Muscle of leg (tissue), 11 donors: ENCODE results near the gene ACTL8. TPM values are rescaled to one million over a fixed set of nuclear protein-coding genes. Genes with fewer than 3 reads are reported as not detected.

Experiments
- DNase-seq: peaks from one replicate; pipeline ENCODE4 v3.0.0; 2013
- H3K27ac ChIP-seq: one replicate; pipeline ENCODE4 v1.5.1; 2013; ENCODE audit warnings: mild to moderate bottlenecking, low read length, control low read depth
- H3K27me3 ChIP-seq: one replicate; pipeline ENCODE4 v1.6.1; 2013; ENCODE audit warnings: low read length; ENCODE audit not compliant: control insufficient read depth, insufficient read depth
- H3K36me3 ChIP-seq: one replicate; pipeline ENCODE4 v1.6.1; 2013; ENCODE audit warnings: low read length; ENCODE audit not compliant: control insufficient read depth, insufficient read depth
- H3K4me1 ChIP-seq: one replicate; pipeline ENCODE4 v1.6.1; 2013; ENCODE audit warnings: low read length; ENCODE audit not compliant: control insufficient read depth, insufficient read depth
- H3K4me3 ChIP-seq: one replicate; pipeline ENCODE4 v1.5.1; 2013; ENCODE audit warnings: low read length, control low read depth
- H3K9me3 ChIP-seq: replicated peaks from 2 replicates; pipeline ENCODE4 v1.6.1; 2013; ENCODE audit warnings: low read depth, low read length; ENCODE audit not compliant: control insufficient read depth
- WGBS: methylation state at CpG from one replicate; pipeline ENCODE4 v1.1.5; 2013; ENCODE audit warnings: missing lambda C conversion rate; ENCODE audit not compliant: insufficient coverage; 5-methylcytosine and 5-hydroxymethylcytosine counted together
- polyA plus RNA-seq, 8 donors: library from polyadenylated mRNA; unstranded; fragments of 120-200 nt; gene quantifications; one replicate each; pipeline versions ENCODE4 v1.2.1 to v1.2.3, GENCODE V29; 2013; ENCODE audit warnings: inconsistent platforms in 1 of 8, low replicate concordance in 1 of 8; ENCODE audit not compliant: insufficient read length in 8 of 8, insufficient read depth in 1 of 8
- total RNA-seq: library from RNA; stranded (reverse); fragments of 120-200 nt; gene quantifications from one replicate; pipeline ENCODE4 v1.2.4, GENCODE V29; 2013

ACTL8 gene
- total and polyA plus RNA-seq, 9 donors = not detected

- WGBS = 85% methylated on average over 6 of the region's 16 CpGs
- DNase-seq = no peak
- Histone ChIP-seq H3K27ac (no peak overlapping the region), H3K4me3 (no peak overlapping the region), H3K4me1 (no peaks in the 10 kb centered on the region), H3K36me3 (no peaks in the 10 kb centered on the region), H3K27me3 (peaks cover 8% of the 10 kb centered on the region), H3K9me3 (no peaks in the 10 kb centered on the region)
Measured at GRCh38 chr1:17798799-17799382, 43.8 kb downstream of the ACTL8 start.

- DNase-seq = no peak
- 39% methylated on average over 5 of the region's 8 CpGs for WGBS
- Histone ChIP-seq H3K27me3 (peaks cover 8% of the 10 kb centered on the region), H3K9me3 (no peaks in the 10 kb centered on the region), H3K27ac (no peak overlapping the region), H3K36me3 (no peaks in the 10 kb centered on the region), H3K4me3 (no peak overlapping the region), H3K4me1 (no peaks in the 10 kb centered on the region)
Measured at GRCh38 chr1:17799642-17800041, 44.5 kb downstream of the ACTL8 start.

GRCh38 chr1:17802164-17802563 is 47.0 kb downstream of the ACTL8 start:
- Histone ChIP-seq H3K9me3 (no peaks in the 10 kb centered on the region), H3K4me1 (no peaks in the 10 kb centered on the region), H3K27me3 (peaks cover 6% of the 10 kb centered on the region), H3K4me3 (no peak overlapping the region), H3K36me3 (no peaks in the 10 kb centered on the region), H3K27ac (no peak overlapping the region)
- DNase-seq = no peak
- 73% methylated on average over 8 of the region's 11 CpGs for WGBS

GRCh38 chr1:17802945-17803344 is 47.8 kb downstream of the ACTL8 start:
- no peak overlapping the region for H3K4me3 ChIP-seq
- H3K27me3 ChIP-seq = peaks cover 3% of the 10 kb centered on the region
- no peaks in the 10 kb centered on the region for H3K36me3 ChIP-seq
- H3K27ac ChIP-seq = no peak overlapping the region
- no peaks in the 10 kb centered on the region for H3K9me3 ChIP-seq
- H3K4me1 ChIP-seq = no peaks in the 10 kb centered on the region
- WGBS = 60% methylated on average over 2 of the region's 7 CpGs
- DNase-seq = no peak

- 35% methylated on average over 4 of the region's 10 CpGs for WGBS
- Histone ChIP-seq H3K27ac (no peak overlapping the region), H3K27me3 (no peaks in the 10 kb centered on the region), H3K36me3 (no peaks in the 10 kb centered on the region), H3K9me3 (no peaks in the 10 kb centered on the region), H3K4me1 (no peaks in the 10 kb centered on the region), H3K4me3 (no peak overlapping the region)
- DNase-seq = no peak
Measured at GRCh38 chr1:17805869-17806684, 50.9 kb downstream of the ACTL8 start.

GRCh38 chr1:17808816-17809215 is 53.7 kb downstream of the ACTL8 start:
- no peaks in the 10 kb centered on the region for H3K9me3 ChIP-seq
- WGBS = 83% methylated on average over 2 of the region's 6 CpGs
- no peaks in the 10 kb centered on the region for H3K36me3 ChIP-seq
- DNase-seq = no peak
- H3K4me3 ChIP-seq = no peak overlapping the region
- no peak overlapping the region for H3K27ac ChIP-seq
- no peaks in the 10 kb centered on the region for H3K4me1 ChIP-seq
- H3K27me3 ChIP-seq = no peaks in the 10 kb centered on the region

GRCh38 chr1:17810668-17811067 is 55.5 kb downstream of the ACTL8 start:
- Histone ChIP-seq H3K4me1 (no peaks in the 10 kb centered on the region), H3K36me3 (no peaks in the 10 kb centered on the region), H3K27me3 (no peaks in the 10 kb centered on the region), H3K4me3 (no peak overlapping the region), H3K27ac (no peak overlapping the region), H3K9me3 (no peaks in the 10 kb centered on the region)
- DNase-seq = no peak
- WGBS = no CpG with 5 or more reads among the region's 2 CpGs

- Histone ChIP-seq H3K36me3 (no peaks in the 10 kb centered on the region), H3K9me3 (no peaks in the 10 kb centered on the region), H3K27ac (no peak overlapping the region), H3K4me1 (peaks cover 2% of the 10 kb centered on the region), H3K27me3 (no peaks in the 10 kb centered on the region), H3K4me3 (no peak overlapping the region)
- 95% methylated on average over 3 of the region's 4 CpGs for WGBS
- no peak for DNase-seq
Measured at GRCh38 chr1:17816511-17816910, 61.4 kb downstream of the ACTL8 start.

GRCh38 chr1:17819129-17819802 is 64.1 kb downstream of the ACTL8 start:
- Histone ChIP-seq H3K27me3 (no peaks in the 10 kb centered on the region), H3K4me3 (no peak overlapping the region), H3K27ac (no peak overlapping the region), H3K36me3 (no peaks in the 10 kb centered on the region), H3K9me3 (no peaks in the 10 kb centered on the region), H3K4me1 (peaks cover 2% of the 10 kb centered on the region)
- DNase-seq = peak; percentile 44
- 66% methylated on average over 12 of the region's 17 CpGs for WGBS

GRCh38 chr1:17820198-17820597 is 65.1 kb downstream of the ACTL8 start:
- H3K4me3 ChIP-seq = no peak overlapping the region
- 81% methylated on average over 6 of the region's 8 CpGs for WGBS
- no peaks in the 10 kb centered on the region for H3K9me3 ChIP-seq
- H3K4me1 ChIP-seq = peaks cover 2% of the 10 kb centered on the region
- H3K36me3 ChIP-seq = no peaks in the 10 kb centered on the region
- DNase-seq = no peak
- H3K27ac ChIP-seq = no peak overlapping the region
- H3K27me3 ChIP-seq = peaks cover under 1% of the 10 kb centered on the region
